ENCODE results near the gene EEF1A2. TPM values are rescaled to one million over a fixed set of nuclear protein-coding genes. Genes with fewer than 3 reads are reported as not detected.

EEF1A2 gene
- total and polyA plus RNA-seq, 2 donors from 2014 or later = 1.5 to 18.1 TPM

DNA sequence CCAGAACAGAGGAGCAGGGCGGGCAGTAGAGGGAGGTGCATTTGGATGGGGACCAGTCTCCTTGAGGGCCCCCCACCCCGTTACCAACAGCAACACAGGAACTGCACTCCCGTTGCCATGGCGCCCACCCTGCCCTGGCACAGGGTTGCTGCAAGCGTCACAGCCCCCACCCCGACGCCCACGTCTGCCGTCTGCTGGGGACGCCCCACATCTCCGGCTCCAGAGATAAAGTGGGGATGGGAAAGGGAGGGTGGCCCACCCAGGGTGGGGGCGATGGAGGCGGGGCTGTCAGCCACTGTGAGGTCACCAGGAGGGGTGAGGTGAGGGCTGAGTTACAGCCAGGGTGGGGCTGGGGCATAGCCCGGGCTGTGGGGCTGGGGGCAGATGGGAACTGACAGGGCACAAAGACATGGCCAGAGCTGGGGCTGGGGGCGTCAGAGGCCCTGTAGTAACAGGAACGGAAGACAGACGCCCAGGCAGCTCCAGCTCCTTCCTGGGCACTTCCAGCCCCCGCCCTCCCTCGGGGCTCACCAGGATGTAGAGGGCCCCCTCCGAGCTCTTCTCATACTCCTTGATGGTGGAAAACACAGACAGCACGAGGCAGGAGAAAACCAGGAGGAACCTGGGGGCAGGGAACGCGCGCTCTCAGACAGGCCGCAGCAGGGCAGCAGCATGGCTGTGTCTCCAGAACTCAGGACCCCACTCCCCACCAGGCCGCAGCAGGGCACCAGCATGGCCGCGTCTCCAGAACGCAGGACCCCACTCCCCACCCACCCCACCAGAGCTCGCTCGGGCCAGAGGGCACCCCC, 52.5 kb downstream of the EEF1A2 start:
- H3K36me3 ChIP-seq (ENCODE audit: control insufficient read depth in 2 of 3, insufficient read depth in 3 of 3, low read length in 3 of 3) = no peaks in the 10 kb centered on the region
- intact Hi-C loops (cut with DNase I) = no loop called here
- FAIRE-seq = no peak
- DNase-seq = peak in 1 of 5 donors; percentile 14
- H3K9ac ChIP-seq (ENCODE audit: low read length in 3 of 3) = no peak overlapping the region
- TF ChIP-seq, protein P1, sequence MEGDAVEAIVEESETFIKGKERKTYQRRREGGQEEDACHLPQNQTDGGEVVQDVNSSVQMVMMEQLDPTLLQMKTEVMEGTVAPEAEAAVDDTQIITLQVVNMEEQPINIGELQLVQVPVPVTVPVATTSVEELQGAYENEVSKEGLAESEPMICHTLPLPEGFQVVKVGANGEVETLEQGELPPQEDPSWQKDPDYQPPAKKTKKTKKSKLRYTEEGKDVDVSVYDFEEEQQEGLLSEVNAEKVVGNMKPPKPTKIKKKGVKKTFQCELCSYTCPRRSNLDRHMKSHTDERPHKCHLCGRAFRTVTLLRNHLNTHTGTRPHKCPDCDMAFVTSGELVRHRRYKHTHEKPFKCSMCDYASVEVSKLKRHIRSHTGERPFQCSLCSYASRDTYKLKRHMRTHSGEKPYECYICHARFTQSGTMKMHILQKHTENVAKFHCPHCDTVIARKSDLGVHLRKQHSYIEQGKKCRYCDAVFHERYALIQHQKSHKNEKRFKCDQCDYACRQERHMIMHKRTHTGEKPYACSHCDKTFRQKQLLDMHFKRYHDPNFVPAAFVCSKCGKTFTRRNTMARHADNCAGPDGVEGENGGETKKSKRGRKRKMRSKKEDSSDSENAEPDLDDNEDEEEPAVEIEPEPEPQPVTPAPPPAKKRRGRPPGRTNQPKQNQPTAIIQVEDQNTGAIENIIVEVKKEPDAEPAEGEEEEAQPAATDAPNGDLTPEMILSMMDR (IDR thresholded peaks at IDR 0.05; ENCODE audit: borderline replicate concordance, extremely low read depth, insufficient read depth) = no peak
- no peaks in the 10 kb centered on the region for H3K4me1 ChIP-seq (ENCODE audit: control insufficient read depth in 2 of 3, insufficient read depth in 2 of 3, low read depth in 1 of 3, low read length in 3 of 3)
- peaks cover 0 to 2% (median 0%) of the 10 kb centered on the region in 3 donors for H3K9me3 ChIP-seq (ENCODE audit: control insufficient read depth in 2 of 3, insufficient read depth in 1 of 3, low read length in 3 of 3)
- H3K27me3 ChIP-seq (ENCODE audit: control insufficient read depth, insufficient read depth, low read length) = peaks cover 2% of the 10 kb centered on the region
- no peak overlapping the region for H3K27ac ChIP-seq (ENCODE audit: low read depth in 2 of 2, low read length in 2 of 2)
- no peak overlapping the region for H3K4me3 ChIP-seq (ENCODE audit: low read length in 3 of 3)

DNA sequence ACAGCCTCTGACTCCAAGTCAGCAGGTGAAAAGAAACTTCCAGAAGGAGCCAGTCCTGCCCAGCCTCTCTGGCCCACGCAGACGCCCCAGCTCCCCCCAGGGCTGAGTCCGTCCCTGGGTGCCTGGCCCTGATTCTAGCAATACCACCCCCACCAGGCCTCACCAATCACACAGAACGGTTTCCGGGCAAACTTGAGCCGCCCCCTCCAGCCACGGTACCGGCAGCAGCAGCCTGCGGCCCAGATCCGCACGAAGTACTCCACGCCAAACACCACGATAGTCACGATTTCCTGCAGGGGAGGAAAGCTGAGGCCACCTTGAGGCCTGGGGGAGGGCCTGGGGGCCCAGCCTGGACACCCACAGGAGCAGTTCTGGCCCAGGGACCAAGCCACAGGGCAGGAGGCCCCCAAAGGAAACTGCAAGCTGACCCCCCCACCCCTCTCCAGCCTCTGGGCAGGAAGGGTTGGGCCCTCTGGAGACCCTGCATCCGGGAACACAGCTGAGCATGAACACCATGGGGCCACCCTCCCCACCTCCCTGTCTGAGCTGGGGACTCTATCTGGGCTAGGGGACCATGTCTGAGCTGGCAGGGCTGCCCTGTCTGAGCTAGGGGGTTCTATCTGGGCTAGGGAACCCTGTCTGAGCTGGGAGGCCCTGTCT, 53.7 kb downstream of the EEF1A2 start:
- H3K4me3 ChIP-seq (ENCODE audit: low read length in 3 of 3) = no peak overlapping the region
- no peaks in the 10 kb centered on the region for H3K36me3 ChIP-seq (ENCODE audit: control insufficient read depth in 2 of 3, insufficient read depth in 3 of 3, low read length in 3 of 3)
- peaks cover 0 to 2% (median 0%) of the 10 kb centered on the region in 3 donors for H3K9me3 ChIP-seq (ENCODE audit: control insufficient read depth in 2 of 3, insufficient read depth in 1 of 3, low read length in 3 of 3)
- peaks cover 2% of the 10 kb centered on the region for H3K27me3 ChIP-seq (ENCODE audit: control insufficient read depth, insufficient read depth, low read length)
- intact Hi-C loops (cut with DNase I) = no loop called here
- H3K4me1 ChIP-seq (ENCODE audit: control insufficient read depth in 2 of 3, insufficient read depth in 2 of 3, low read depth in 1 of 3, low read length in 3 of 3) = no peaks in the 10 kb centered on the region
- no peak overlapping the region for H3K9ac ChIP-seq (ENCODE audit: low read length in 3 of 3)
- no peak for DNase-seq
- FAIRE-seq = no peak
- TF ChIP-seq, protein P1 (IDR thresholded peaks at IDR 0.05; ENCODE audit: borderline replicate concordance, extremely low read depth, insufficient read depth) = no peak
- no peak overlapping the region for H3K27ac ChIP-seq (ENCODE audit: low read depth in 2 of 2, low read length in 2 of 2)

DNA sequence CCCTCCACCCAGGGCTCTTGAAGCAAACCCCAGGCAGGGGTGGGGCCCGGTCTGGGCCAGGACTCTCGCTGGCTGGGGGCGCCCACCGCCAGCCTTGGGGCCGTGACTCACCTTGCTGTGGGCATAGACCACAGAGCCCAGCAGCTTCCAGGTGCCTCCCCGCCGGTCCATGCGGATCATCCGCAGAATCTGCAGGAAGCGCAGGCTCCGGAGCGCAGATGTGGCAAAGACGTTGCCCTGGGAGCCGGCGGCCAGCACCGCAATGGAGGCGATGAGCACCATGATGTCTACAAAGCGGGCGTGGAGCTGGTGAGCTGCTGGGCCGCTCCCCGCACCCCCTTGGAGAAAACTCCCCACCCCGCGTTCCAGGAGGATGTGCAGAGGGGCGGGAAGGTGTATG, 54.3 kb downstream of the EEF1A2 start:
- no peak for DNase-seq
- no peaks in the 10 kb centered on the region for H3K4me1 ChIP-seq (ENCODE audit: control insufficient read depth in 2 of 3, insufficient read depth in 2 of 3, low read depth in 1 of 3, low read length in 3 of 3)
- no peak overlapping the region for H3K4me3 ChIP-seq (ENCODE audit: low read length in 3 of 3)
- H3K27me3 ChIP-seq (ENCODE audit: control insufficient read depth, insufficient read depth, low read length) = peaks cover 2% of the 10 kb centered on the region
- no peak for FAIRE-seq
- H3K9ac ChIP-seq (ENCODE audit: low read length in 3 of 3) = no peak overlapping the region
- H3K27ac ChIP-seq (ENCODE audit: low read depth in 2 of 2, low read length in 2 of 2) = no peak overlapping the region
- no peaks in the 10 kb centered on the region for H3K36me3 ChIP-seq (ENCODE audit: control insufficient read depth in 2 of 3, insufficient read depth in 3 of 3, low read length in 3 of 3)
- intact Hi-C loops (cut with DNase I) = no loop called here
- TF ChIP-seq, protein P1 (IDR thresholded peaks at IDR 0.05; ENCODE audit: borderline replicate concordance, extremely low read depth, insufficient read depth) = no peak
- peaks cover 0 to 2% (median 0%) of the 10 kb centered on the region in 3 donors for H3K9me3 ChIP-seq (ENCODE audit: control insufficient read depth in 2 of 3, insufficient read depth in 1 of 3, low read length in 3 of 3)

Measured in kidney (tissue), 14 donors.